GM18858 (cell line): ENCODE data around the gene PPM1M.
"Not testable (repeated sequence)": the region's sequence is repeated elsewhere in the genome, so short reads cannot be mapped to it uniquely, and the experiment has no call there.

ENCODE experiments used
- ATAC-seq: cut with Tn5 transposase; IDR thresholded peaks from one replicate; pipeline ENCODE4 v1.9.1; 2021; ENCODE audit not compliant: unreplicated experiment

The PPM1M gene

GRCh38 chr3:52277071-52277964 lies 31.8 kb downstream of the PPM1M start:
- ATAC-seq, result no peak

- peak; percentile 31 for ATAC-seq
Observed at GRCh38 chr3:52277972-52278509, 32.5 kb downstream of the PPM1M start.

- ATAC-seq, result peak; percentile 58
Observed at GRCh38 chr3:52278510-52279069, 33.0 kb downstream of the PPM1M start, which contains the start of gene WDR82. WDR82 (minus strand) TSS chr3:52278649; CDS start chr3:52278361, 288 bp downstream.

GRCh38 chr3:52279596-52279995 lies 34.0 kb downstream of the PPM1M start:
- no peak for ATAC-seq

GRCh38 chr3:52280050-52280461 lies 34.5 kb downstream of the PPM1M start:
- no peak for ATAC-seq

- no peak for ATAC-seq
Observed at GRCh38 chr3:52281981-52282801, 36.6 kb downstream of the PPM1M start.

GRCh38 chr3:52283306-52283705 lies 37.7 kb downstream of the PPM1M start:
- no peak for ATAC-seq

GRCh38 chr3:52284051-52284450 lies 38.5 kb downstream of the PPM1M start:
- not testable (repeated sequence) for ATAC-seq

GRCh38 chr3:52286777-52287110 lies 41.2 kb downstream of the PPM1M start:
- ATAC-seq, result no peak

GRCh38 chr3:52288674-52289073 lies 43.1 kb downstream of the PPM1M start:
- no peak for ATAC-seq

- no peak for ATAC-seq
Observed at GRCh38 chr3:52289338-52289746, 43.8 kb downstream of the PPM1M start.

GRCh38 chr3:52289747-52290595 lies 44.4 kb downstream of the PPM1M start:
- no peak for ATAC-seq

- ATAC-seq, result no peak
Observed at GRCh38 chr3:52290596-52291507, 45.3 kb downstream of the PPM1M start.

- no peak for ATAC-seq
Observed at GRCh38 chr3:52291508-52292181, 46.1 kb downstream of the PPM1M start.

GRCh38 chr3:52292247-52293065 lies 46.9 kb downstream of the PPM1M start:
- no peak for ATAC-seq

- ATAC-seq, result no peak
Observed at GRCh38 chr3:52293491-52294319, 48.1 kb downstream of the PPM1M start.
